Posterior vena cava (tissue), 2 donors: ENCODE measurements around the gene SHROOM2. TPM values are rescaled to one million over a fixed set of nuclear protein-coding genes. Genes with fewer than 3 reads are reported as not detected.
"Not testable (repeated sequence)": the region's sequence is repeated elsewhere in the genome, so short reads cannot be mapped to it uniquely, and the experiment has no call there.

ENCODE experiments used
- DNase-seq: peaks from one replicate; pipeline ENCODE4 v3.0.0-alpha.2; 2020; ENCODE audit warnings: low spot score
- intact Hi-C, 2 donors: fragments of 100-400 bp; cut with DNase I; formaldehyde crosslinking; loops; one replicate each; pipeline versions ENCODE4 v1.14.1 to v1.14.2; 2022 to 2023
- long read RNA-seq, 2 donors: library from polyadenylated mRNA; unstranded; transcript quantifications; one replicate each; pipeline ENCODE4 v2.0.0, GENCODE V29; 2020 to 2021
- total RNA-seq, 2 donors: library from RNA; stranded (reverse); fragmentation: NEBNext Ultra II Directional; extraction: Animal tissue kit (Norgen Biotek cat#: 25700); gene quantifications; one replicate each; pipeline ENCODE4 v1.2.1, GENCODE V29; 2021
- donor health status: DM: yes; HTN: yes; CAD: no.
- donor health status: DM: yes; HTN: yes; CAD: no.

SHROOM2 gene, protein sequence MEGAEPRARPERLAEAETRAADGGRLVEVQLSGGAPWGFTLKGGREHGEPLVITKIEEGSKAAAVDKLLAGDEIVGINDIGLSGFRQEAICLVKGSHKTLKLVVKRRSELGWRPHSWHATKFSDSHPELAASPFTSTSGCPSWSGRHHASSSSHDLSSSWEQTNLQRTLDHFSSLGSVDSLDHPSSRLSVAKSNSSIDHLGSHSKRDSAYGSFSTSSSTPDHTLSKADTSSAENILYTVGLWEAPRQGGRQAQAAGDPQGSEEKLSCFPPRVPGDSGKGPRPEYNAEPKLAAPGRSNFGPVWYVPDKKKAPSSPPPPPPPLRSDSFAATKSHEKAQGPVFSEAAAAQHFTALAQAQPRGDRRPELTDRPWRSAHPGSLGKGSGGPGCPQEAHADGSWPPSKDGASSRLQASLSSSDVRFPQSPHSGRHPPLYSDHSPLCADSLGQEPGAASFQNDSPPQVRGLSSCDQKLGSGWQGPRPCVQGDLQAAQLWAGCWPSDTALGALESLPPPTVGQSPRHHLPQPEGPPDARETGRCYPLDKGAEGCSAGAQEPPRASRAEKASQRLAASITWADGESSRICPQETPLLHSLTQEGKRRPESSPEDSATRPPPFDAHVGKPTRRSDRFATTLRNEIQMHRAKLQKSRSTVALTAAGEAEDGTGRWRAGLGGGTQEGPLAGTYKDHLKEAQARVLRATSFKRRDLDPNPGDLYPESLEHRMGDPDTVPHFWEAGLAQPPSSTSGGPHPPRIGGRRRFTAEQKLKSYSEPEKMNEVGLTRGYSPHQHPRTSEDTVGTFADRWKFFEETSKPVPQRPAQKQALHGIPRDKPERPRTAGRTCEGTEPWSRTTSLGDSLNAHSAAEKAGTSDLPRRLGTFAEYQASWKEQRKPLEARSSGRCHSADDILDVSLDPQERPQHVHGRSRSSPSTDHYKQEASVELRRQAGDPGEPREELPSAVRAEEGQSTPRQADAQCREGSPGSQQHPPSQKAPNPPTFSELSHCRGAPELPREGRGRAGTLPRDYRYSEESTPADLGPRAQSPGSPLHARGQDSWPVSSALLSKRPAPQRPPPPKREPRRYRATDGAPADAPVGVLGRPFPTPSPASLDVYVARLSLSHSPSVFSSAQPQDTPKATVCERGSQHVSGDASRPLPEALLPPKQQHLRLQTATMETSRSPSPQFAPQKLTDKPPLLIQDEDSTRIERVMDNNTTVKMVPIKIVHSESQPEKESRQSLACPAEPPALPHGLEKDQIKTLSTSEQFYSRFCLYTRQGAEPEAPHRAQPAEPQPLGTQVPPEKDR (N-terminal part only)
- 1 to 10 TPM; 1.2 to 1.8 TPM for total RNA-seq
- long read RNA-seq, donor 1, partial matches to known transcripts = 1 of 2 reads
- long read RNA-seq, donor 1, other reads (novel, unspliced or antisense) = 1 of 2 reads
- long read RNA-seq, donor 2 = 0 reads

DNA sequence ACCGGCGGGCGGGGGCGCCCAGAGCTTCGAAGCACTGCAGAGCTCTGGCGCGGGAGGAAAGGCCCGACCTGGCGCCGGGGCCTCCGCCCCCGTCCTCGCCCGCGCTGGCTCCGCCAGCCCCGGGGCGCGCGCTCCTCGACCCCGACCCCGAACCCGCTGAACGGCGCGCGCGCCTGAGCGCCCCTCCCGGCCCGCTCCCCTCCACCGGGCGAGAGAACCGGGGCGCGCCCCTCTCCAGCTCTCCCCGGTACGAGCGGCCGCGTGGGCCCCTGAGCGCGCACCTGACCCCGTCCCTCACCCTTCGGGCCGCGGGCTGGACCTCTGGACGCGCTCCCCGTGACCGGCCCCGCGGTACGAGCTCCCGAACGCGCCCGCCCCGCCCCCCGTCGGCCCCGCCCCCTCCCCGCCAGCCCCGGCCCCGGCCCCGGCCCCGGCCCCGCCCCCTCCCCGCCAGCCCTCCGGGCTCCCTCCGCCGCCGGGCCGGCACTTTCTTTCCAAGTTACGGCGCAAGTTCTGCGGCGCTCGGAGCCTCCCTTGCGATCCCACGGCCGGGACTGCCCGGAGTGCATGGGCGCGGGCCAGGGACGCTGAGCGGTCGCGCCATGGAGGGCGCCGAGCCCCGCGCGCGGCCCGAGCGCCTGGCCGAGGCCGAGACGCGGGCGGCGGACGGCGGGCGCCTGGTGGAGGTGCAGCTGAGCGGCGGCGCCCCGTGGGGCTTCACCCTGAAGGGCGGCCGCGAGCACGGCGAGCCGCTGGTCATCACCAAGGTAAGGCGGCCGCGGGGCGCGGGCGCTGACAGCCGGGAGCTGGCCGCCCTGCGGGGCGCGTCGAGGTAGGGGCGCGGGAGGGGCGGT is at the start of gene SHROOM2:
TSS of gene SHROOM2 (plus strand) at position 486 of the 854 bp plus-strand sequence. CDS start at position 603, 117 bp downstream.
- intact Hi-C loops = no loop called here
- peak; percentile 69 for DNase-seq

DNA sequence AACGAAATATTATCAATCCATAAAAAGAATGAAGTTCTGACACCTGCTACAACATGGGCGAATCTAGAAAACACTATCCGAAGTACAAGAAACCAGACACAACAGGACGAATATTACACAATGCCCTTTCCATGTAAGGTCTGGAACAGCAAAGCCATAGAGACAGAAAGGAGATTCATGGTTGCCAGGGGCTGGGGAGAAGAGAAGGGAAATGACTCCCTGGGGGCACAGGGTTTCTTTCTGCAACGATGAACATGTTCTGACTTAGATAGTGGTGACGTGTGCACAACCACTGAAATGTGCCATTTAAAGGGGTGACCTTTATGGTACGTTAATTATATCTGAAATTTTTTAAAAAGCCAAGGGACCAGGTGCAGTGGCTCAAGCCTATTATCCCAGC is 48.9 kb upstream of the SHROOM2 start:
- intact Hi-C loops = no loop called here

DNA sequence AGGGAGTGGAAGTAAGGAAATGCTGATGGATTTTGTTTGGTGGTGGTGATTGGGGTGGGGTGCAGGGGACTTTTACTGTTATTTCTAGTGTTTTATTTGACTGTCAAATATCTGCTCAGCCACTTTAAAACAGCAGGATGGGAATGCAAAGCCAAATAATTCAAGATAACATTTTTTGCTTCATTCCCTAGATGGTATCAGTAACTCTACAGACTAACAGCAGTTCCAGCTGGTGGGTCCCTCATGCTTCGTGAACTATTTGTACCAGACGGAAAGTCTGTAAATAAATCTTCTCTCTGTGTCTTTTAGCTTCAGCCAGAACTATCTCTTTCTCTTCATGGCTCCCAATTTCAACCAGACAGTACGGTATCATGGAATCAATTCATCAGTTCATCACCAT is 48.1 kb upstream of the SHROOM2 start:
- intact Hi-C loops = no loop called here
- no peak for DNase-seq

More for the DNA sequence above, 48.9 kb upstream of the SHROOM2 start:
- DNase-seq = no peak

DNA sequence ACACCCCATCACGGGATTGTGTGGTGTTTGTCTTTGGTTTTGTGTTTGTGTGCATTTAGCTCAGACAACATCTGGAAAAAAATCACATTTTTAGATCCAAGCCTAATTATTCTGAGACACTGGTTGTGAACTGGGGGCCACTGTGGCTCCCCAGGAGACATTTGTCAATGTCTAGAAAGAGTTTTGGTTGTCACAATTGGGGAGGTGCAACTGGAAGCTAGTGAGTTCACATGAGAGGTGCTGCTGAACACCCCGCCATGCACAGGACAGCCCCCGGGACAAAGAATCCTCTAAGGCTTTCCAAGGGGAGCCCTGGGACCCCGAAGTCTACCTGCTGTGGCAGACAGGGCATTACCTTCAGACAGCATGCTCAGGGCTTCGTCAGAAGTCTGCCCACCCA is 47.1 kb upstream of the SHROOM2 start:
- peak; percentile 58 for DNase-seq
- intact Hi-C loops = no loop called here

DNA sequence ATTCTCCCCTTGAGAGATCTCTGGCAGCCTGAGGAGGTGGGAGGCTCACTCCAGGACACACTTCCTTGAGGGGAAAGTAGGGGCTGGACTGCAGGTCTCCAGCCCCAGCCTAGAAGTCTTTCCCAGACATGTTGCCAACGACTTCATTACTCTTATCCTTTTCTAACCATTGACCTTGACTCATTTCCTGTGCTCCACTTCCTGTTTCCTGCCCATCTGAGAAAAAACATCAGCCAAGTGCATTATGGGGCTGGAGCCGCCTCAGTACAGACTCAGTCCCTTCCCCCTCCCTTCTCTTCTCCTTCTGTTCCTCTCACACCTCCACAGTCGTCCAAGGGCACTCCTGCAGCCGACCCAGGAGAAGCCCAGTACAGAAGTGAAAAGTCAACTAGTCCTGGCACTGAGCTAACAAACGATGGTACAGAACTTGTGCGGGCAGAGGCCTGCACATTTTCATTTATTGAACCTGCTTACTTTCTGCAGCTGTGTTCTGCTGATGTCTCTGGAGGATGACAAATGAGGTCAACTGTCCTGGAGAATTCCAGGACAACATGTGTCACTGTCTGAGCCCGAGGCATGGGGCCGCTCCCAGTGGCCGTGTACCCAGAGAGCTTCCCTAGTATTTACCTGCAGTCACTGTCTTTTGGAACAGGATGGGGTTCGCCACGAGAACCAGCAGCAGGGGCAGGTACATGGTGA is 40.7 kb upstream of the SHROOM2 start:
- intact Hi-C loops = no loop called here
- no peak for DNase-seq

DNA sequence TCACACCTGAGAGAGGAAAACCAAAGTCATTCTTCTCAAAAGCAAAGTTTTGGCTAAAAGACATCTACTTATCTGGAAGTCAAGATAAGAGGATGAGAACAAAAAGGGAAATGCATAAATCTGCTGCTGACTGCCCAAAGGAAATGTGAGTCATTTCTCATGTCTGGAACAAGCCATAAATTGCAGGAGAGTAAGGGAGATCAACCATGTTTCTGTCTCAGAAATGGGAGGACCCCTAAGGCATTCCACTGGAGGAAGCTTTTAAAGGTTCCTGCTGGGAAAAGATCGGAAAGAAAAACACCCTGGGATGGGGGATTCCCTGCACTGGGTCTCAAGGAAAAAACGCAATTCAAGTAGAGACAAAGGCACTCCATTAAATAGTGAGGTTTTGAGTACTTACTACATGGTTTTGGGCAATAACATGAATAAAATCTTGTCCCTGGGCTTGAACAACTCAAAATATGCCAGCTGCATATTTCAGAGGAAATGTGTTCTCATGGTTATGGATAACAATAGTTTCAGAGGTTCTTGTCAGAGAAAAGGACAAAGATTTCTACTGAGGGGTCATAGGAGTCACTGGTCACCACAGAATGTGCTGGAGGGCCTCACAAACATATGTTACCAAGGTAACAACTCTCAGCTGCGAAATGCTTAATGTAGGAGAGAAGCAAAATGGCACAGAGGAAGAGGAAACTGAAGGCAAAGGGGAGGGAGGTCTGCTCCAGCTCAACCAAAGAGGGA is 39.9 kb upstream of the SHROOM2 start:
- intact Hi-C loops = no loop called here
- DNase-seq = no peak

DNA sequence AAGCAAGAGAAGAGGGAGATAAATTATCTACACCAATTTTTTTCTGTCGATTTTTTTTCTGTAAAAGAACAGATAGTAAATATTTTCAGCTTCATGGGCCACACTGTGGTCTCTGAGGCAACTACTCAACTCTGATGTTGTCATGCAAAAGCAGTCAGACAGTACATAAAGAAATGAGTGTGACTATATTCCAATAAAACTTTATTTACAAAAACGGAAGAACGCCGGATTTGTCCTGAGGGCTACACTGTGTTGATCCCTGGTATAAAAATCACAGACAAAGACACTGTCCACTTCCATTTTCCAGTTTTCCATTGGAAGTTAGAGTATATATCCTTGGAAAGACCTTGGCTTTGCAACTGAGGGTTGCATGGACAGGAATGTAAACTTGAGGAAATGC is 38.6 kb upstream of the SHROOM2 start:
- intact Hi-C loops = no loop called here
- DNase-seq = no peak

DNA sequence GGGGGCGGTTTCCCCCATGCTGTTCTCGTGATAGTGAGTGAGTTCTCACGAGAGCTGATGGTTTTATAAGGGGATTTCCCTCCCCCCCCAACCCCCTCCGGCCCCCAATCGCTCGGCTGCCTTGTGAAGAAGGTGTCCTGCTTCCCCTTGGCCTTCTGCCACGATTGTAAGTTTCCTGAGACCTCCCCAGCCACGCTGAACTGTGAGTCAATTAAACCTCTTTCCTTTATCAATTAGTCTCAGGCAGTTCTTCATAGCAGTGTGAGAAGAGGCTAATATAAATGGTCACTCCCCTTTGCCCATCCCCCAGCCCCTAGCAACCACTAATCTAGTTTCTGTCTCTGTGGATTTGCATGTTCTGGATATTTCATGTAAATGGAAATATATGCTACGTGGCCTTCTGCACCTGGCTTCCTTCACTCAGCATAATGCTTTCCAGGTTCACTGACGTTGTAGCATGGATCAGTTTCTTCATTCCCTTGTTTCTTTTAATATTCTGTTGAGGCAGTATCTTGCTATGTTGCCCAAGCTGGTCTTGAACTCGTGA is 37.0 kb upstream of the SHROOM2 start:
- intact Hi-C loops = no loop called here
- no peak for DNase-seq

DNA sequence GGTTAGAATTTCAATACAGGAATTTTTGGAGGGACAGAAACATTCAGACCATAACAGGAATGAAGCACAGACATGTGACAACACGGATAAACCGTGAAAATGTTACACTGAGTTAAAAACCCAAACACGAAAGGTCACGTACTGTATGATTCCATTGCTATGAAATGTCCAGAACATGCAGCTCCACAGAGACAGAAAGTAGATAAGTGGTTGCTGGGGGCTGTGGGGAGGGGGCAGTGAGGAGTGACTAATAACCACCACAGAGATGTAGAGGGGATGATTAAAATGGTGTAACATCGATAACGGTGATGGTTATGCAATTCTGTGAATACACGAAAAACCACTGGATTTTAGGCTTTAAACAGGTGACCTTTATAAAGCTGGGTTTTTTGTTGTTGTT is 28.9 kb upstream of the SHROOM2 start:
- no peak for DNase-seq
- intact Hi-C loops = no loop called here

DNA sequence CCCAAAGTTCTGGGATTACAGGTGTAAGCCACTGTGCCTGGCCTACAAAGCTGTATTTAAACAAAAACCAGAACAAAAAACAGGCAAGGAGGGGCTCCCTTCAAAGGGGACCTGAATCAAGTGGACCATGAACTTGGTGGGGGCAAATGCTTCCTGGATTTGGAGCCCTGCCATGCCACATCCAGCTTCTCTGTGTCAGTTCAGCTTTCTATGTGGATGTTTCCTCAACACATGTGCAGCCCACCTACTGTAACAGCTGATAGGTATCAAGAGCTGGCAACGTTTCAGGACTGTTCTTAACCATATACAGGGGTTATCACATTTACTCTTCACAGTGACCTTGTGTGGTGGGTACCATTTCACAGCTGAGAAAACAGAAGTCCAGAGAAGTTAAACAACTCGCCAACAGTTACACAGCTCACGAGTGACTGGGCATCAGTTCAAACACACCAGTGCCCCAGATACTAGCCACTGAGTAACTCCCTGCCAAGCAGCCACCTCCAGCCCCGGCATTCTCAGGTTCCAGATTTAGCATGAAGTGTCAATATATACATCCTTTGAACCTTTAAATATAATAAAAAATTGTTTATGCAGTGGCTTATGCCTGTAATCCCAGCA is 28.1 kb upstream of the SHROOM2 start:
- DNase-seq = no peak
- intact Hi-C loops = no loop called here

DNA sequence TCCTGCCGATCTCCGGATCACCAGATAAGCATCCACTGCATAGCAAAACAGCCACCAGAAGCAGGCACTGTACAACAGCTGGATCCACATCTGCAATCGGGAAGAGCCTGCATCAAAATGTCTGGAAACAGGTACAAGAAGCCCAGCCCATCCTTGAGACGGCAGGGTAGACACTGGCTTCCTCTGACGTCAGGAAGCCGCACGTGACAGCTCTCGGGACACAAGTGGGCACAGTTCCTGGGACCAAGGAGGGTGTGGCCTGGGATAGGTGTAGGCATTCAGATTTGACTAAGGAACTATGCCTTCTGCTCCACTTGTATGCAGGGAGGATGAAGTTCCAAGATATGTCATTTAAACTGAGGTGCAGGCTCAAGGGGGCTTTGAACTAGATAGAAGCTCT is 26.9 kb upstream of the SHROOM2 start:
- intact Hi-C loops = no loop called here
- no peak for DNase-seq

DNA sequence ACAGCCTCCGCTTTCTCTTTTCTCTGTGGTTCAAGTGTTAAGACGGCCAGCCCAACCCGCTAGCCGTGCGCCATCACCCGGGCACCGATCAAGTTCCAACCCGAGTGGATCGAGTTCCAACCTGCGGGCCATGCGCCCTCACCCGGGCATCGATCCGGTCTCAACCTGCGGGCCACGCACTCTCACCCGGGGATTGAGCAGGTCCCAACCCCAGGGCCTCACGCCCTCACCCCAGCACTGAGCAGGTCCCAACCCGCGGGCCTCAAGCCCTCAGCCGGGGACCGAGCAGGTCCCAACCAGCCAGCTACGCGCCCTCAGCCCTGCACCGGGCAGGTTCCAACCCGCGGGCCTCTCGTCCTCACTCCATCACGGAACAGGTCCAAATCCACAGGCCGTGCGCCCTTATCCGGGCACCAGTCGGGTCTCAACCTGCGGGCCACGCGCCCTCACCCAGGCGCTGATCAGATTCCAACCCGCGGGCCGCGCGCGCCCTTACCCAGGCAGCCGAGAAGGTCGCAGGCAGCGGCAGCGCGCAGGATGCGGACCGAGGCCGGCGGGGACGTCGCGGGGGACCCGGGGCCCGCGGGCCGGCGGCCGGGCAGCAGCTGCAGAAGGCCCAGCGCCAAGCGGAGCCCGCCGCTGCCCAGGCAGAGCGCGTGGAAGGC is 21.0 kb upstream of the SHROOM2 start:
- intact Hi-C loops = no loop called here
- DNase-seq = peak; percentile 71

DNA sequence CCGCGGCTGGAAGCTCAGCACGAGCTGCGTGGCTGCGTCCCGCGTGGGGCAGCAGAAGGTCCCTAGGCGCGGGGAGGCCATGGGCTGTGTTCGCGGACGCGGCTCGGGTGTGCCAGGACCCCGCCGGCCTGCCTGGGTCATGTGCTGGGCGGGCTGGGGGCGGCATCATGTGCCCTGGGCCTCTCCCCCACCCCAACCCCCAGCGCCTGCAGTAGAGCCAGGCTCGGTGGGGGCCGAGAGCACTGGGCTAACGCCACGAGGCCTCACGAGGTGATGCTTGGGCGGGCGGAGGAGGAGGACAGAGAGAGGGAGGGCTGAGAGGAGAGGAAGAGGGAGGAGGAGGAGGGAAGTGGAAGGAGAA is 20.5 kb upstream of the SHROOM2 start, which contains the start of gene GPR143:
TSS of gene GPR143 (minus strand) at position 111 of the 361 bp plus-strand sequence. CDS start at position 81, 30 bp downstream.
- DNase-seq = peak; percentile 69

DNA sequence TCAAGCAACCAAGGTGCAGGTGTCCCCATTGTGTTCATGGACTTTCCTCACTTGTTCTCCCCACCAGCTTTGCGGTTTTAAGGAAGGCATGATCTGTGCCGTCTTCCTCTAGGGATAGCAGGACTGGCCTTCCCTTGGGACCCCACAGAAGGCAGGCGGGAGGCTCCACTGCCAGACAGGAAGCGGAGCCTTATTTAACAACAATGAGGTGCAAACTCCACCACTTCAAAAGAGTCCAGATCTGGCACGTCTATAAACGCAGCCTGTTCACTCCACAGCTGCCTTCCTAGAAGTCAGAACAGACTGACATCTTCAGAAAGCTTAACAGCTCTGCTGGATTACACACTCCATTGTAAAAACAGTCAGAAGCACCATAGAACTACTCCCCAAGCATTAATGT is 18.9 kb upstream of the SHROOM2 start:
- DNase-seq = peak; percentile 16
- intact Hi-C loops = no loop called here

More for the DNA sequence above, 20.5 kb upstream of the SHROOM2 start, which contains the start of gene GPR143:
- intact Hi-C loops = no loop called here

DNA sequence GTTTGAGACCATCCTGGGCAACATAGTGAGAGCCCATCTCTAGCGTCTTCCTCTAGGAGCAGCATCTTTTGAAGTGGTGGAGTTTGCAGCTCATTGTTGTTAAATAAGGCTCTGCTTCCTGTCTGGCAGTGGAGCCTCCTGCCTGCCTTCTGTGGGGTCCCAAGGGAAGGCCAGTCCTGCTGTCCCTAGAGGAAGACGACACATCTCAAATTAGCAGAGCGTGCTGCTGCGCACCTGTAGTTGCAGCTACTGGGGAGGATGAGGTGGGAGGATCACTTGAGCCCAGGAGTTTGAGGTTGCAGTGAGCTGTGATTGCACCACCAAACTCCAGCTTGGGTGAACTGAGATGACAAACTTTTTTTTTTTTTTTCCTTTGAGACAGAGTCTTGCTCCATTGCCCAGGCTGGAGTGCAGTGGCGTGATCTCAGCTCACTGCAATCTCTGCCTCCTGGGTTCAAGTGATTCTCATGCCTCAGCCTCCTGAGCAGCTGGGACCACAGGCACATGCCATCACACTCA is 17.8 kb upstream of the SHROOM2 start:
- intact Hi-C loops = not testable (repeated sequence)
- peak; percentile 50 for DNase-seq

DNA sequence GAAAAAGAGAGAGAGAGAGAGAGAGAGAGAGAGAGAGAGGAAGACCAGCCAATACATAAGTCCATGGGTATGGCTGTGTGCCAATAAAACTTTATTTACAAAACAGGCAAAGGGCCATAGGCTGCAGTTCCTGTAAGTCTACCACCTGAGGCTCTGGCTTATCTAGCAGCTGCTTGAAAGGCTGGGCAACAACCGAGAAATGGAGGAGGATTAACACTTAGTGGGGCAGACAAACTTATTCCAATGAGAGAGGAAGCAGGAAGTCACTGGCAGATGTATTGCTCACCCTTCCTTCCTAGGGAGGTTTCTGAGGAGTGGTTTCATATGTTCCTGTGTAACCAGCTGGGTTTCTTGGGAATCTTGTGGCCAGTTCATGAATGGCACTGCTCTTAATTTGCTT is 15.9 kb upstream of the SHROOM2 start:
- intact Hi-C loops = no loop called here
- peak; percentile 8 for DNase-seq
